NCI-H146 treated with DMSO at 0.1 percent for 48 hours (cell line): ENCODE results near the gene SFMBT2.
"Not testable (repeated sequence)": the region's sequence is repeated elsewhere in the genome, so short reads cannot be mapped to it uniquely, and the experiment has no call there.

Source experiments
- DNase-seq: peaks from one replicate; lab custom pipeline; 2025; ENCODE audit not compliant: unreplicated experiment; lab: John Stamatoyannopoulos, UW

Gene SFMBT2

DNA sequence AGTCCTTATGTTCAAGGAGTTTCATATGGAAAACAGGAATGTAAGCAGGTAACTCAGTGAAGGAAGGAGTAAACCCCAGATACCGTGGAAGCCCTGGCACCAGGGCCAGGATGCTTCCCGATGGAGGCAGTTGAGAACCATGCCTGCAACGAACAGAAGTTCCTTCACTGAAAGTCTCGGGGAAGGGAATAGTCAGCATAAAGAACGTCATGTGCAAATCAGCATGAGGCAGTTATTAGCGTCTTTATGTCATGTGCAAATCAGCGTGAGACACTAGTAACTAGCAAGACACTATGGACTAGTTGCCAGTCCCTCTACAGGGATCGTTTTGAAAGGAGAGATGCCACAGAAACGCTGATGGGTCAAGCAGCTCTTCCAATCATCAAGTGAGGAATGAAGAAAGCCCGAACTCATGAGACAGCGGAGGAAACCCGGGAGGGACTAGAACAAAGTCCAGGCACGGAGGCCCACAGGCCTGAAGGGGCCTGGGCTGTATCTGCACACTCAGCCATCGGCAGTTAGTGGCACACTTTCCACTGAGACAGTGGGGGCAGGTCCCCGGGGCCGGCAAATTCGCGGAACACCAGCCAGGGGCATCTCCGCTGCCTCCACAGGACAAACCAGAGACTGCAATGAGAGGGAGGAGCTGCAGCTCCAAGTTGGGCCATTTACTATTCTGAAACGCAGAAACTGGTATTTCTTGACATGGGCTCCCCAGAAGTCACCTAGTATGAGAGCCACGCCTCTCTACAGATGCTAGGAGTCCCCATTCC is 109.6 kb downstream of the SFMBT2 start:
- DNase-seq = no peak

GRCh38 chr10:7300384-7300971 is 110.4 kb downstream of the SFMBT2 start:
- no peak for DNase-seq

- not testable (repeated sequence) for DNase-seq
These were observed 111.1 kb downstream of the SFMBT2 start for GRCh38 chr10:7299601-7300325.

DNA sequence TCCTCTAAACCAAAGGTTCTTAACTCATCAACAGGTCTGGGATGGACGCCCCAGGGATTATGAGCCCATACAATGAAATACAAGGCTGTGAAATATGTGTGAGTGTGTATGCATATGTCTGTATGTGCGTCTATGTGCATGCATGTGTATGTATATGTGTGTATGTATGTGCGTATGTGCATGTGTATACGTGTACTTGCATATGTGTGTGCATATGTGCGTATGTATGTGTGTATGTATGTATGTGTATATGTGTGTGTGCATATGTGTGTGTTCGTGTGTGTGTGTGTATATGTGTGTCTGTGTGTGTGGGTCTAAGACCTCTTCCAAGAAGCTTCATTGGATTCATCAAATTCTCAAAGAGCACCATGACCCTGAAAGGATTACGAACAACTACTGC is 112.3 kb downstream of the SFMBT2 start:
- DNase-seq = no peak

- DNase-seq = no peak
These were observed 113.7 kb downstream of the SFMBT2 start for GRCh38 chr10:7297094-7297493.

GRCh38 chr10:7296648-7297047 is 114.2 kb downstream of the SFMBT2 start:
- DNase-seq = no peak

DNA sequence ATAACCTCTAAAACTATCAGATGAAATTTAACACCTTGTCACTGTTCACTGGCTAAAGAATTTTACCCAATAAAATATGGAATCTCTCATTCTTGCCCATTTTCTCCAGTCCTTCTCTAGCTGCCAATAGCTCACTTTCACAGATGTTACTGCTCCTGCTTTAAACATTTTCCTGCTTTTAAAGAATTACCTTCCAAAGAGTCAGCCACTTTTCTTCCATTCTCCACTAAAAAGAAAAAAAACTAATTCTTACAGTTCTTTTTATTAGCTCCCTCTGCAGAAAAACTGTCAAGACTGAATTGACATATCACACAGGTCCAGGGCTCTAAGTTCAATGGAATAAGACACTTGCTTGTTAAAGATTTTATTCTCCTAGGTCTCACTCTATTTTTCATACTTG is 114.8 kb downstream of the SFMBT2 start:
- no peak for DNase-seq

GRCh38 chr10:7293378-7293920 is 117.4 kb downstream of the SFMBT2 start:
- no peak for DNase-seq

GRCh38 chr10:7291487-7292270 is 119.2 kb downstream of the SFMBT2 start:
- no peak for DNase-seq

DNA sequence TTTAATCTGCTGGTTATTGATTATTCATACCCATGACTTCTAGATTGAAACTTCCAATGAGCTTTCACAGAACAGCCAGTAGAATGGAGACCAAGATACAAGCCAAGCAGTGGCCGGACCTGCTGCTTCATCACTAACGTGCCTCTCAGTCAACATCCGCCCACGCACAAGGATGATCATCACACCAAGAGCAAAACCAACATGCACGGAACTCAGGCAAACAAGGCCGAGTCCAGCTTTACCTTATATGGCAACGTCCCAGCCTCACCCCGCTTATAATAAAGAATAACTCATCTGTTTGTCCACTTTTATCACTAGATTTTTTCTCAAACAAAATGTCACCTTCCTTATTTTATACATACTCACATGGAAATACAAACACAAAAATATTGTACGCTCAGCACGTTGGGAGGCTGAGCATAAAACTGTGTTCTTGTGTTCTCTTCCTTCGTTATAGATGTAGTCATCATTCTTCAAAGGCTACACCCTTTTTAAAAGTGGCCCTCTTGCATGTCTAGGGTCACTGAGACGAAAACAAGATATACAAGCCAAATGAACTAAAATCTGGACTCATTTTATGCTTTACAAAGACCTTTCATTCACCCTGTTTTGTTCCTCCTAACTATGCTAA is 122.7 kb downstream of the SFMBT2 start:
- no peak for DNase-seq

- DNase-seq = no peak
These were observed 123.5 kb downstream of the SFMBT2 start for GRCh38 chr10:7287377-7287776.

- DNase-seq = no peak
These were observed 125.1 kb downstream of the SFMBT2 start for GRCh38 chr10:7285522-7286322.

- DNase-seq = no peak
These were observed 127.6 kb downstream of the SFMBT2 start for GRCh38 chr10:7283246-7283645.

DNA sequence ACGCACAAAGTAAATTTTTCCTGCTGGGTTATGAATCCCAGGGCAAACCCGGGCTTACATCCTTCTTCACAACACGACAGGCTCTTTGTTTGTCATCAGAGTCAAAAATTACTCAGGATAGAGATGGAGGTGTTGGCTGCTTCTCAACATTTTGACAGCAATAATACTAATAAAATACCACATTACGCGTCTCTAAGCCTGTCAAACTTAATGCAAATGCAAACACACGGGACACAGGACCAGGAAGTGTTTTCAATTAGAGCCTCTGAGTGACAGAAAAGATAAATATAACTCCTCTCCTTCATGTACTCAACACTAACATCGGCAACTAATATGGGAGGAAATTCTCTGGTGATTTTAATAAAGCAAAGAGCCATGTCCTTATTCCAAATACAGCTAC is 128.4 kb downstream of the SFMBT2 start:
- DNase-seq = no peak

GRCh38 chr10:7281429-7281828 is 129.4 kb downstream of the SFMBT2 start:
- DNase-seq = no peak

- DNase-seq = no peak
These were observed 131.5 kb downstream of the SFMBT2 start for GRCh38 chr10:7279303-7279702.

DNA sequence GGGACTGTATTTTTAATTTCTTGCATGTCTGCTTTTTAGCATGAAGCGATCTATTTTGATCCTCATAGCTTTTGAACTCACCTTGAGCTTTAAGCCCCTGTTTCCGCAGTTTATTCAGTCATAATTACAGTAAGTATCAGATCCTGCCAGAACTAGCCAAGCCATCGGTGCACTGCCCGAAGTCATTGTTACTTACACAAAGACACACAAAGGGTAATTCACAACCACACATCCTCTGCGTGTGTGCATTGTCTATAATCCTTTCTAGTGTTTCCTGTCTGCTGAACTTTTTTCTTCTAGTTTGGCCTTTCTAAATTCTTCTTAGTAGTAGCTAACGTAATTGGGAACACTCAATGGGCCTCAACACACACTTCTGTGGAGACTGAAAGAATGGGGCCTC is 133.0 kb downstream of the SFMBT2 start:
- DNase-seq = no peak

DNA sequence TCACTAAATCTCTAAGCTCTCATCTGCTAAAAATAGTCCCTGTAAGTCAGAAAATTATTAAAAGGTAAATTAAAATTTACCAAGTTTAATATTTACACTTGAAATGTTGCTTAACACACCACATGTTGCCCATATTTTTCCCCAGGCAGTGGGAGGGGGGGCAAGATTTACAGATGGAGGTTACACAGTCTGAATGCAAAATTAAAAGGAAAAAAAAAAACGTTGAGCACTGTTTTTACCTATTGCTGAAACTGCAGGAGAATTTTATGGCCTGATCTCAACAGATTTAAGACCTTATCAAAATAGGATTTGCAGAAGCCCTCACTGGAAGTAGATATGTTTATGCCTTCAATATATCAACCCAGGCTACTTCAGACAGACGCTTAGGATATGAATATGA is 133.4 kb downstream of the SFMBT2 start:
- no peak for DNase-seq

DNA sequence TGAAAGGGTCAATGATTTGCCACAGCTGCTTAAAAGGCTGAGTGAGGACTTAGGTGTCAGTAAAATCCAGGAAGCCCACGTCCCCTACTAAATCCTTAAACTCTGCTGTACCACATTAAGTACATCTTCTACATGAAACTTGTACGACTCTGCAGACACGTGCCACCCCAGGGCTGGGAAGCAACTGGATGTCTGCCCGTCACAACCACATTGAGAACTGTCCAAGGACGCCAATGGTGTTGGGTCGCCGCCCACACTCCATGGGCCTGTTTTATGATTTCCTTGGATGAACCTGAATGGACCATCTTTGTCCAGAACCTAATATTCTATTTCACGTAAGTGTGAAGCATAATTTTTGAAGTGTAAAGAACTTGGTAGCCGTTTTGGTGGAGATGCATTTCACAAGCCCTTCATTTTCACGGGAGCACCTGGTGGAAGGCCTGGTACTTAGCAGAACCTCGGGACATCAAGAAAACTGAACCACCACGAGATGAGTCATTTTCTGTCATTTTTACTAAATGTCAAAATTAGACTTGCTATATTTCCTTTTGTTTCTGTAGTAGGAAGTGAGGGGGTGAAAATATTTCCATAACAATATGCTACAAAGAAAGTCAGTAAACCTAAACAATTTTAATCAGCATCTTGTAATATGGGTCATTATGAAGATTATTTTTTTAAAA is 134.9 kb downstream of the SFMBT2 start:
- DNase-seq = no peak
